D341Med (cell line): ENCODE results near the gene ZKSCAN3.
"Not testable (repeated sequence)": the region's sequence is repeated elsewhere in the genome, so short reads cannot be mapped to it uniquely, and the experiment has no call there.

Experiments
- DNase-seq: peaks from one replicate; pipeline ENCODE4 v3.0.0; 2012; ENCODE audit warnings: low spot score

ZKSCAN3 gene

DNA sequence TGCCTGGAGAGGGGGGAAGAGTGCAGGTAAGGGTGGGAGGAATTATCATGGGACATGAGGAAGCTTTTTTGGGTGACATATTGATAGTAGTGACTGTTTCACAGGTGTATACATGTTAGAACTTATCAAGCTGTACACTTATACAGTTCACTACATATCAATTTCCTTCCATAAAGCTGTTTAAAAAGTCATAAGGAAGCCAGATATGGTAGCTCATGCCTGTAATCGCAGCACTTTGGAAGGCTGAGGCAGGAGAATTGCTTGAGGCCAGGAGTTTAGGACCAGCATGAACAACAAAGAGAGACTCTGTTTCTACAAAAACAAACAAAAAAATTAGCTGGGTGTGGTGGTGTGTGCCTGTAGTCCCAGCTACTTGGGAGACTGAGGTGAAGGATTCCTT, 28.1 kb downstream of the ZKSCAN3 start:
- no peak for DNase-seq

DNA sequence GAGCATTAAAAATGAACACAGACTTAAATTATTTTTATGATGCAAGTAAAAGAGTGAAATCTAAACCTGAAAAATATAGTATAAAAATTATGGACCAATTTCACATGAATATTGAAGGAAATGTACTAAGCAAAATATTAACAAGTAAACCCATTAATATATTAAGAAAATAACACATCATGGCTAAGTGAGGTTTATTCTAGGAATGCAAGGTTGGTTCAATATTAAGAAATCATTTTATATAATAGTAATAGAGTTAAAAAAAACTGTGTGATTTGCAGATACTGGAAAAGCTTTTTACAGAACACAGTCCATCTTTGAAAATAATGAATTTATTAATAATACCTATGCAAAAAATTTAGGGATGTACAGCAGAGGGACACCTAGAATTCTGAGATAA, 28.9 kb downstream of the ZKSCAN3 start:
- no peak for DNase-seq

DNA sequence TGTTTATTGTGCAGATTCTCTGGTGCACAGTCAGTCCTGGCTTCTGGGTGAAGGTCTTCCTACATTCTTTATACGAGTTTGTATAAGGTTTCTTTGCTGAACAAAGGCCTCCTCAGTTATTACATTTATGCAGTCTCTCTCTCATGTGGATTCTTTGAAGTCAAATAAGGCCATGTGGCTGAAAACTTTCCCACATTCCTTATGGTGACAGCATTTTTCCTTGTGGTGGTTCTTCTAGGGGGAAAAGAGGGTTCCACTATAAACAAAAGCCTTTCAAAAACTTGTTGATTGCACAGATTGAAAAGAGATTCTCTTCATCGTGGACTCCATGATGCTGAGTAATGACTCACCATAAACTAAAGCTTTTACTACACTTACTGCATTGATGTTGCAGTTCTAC, 30.6 kb downstream of the ZKSCAN3 start:
- no peak for DNase-seq

DNA sequence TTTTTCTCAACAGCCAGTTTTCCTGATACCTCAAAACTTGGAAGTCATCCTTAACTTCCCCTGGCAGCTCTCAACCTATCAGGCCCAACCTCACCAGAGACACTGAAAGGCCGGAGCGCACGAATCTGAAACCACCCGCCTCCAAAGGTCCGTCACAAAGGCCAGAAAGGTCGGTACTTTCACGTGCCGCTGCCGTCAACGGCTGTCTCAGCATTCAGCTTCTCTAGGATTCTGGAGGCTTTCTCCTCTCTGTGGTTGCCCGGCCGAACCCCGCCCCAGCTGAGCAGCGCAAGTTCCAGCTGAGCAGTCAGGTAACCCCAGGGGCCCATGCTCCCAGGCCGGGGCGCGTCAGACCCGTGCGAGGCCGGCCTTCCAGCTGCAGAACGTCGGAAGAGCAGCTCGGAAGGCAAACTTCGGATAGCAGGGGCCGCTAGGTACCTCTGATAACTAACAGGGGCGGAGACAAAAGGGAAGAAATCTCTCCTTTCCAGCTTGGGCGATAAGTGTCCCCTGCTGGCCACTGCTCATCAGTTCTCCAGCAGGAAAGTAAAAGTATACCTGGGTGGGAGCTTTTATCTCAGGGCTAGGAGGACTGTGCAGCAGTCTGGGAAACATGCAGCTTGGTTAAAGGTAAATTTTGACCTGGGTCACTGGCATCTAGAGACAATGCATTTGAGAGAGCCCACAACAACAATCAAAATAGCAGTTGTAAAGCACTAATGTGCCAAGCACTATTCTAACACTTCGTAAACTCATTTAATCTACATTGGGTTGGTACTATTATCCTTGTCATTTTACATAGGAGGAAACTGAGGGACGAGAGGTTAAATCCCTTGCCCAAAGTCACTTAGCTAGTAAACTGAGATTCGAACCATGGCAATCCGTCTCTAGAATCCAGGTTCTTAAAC, 33.7 kb downstream of the ZKSCAN3 start:
- peak; percentile 78 for DNase-seq

DNA sequence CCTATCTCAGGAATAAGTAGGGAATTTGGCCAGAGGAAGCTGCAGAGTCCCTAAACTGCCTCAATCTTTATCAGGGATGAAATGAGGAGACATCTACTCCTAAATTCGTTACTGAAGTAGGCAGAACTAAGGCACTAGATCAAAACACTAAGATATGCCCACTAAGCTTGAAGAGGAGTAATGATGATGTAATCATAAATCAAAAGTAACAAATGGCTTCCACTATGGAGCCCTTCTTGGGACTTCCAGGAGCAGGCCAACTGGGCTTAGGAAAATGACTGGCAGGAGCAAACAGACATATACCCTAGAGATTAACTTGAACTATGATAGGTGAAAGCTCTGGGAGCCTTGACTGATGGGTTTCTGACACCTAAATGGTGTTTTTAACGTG, 34.4 kb downstream of the ZKSCAN3 start:
- DNase-seq: no peak

DNA sequence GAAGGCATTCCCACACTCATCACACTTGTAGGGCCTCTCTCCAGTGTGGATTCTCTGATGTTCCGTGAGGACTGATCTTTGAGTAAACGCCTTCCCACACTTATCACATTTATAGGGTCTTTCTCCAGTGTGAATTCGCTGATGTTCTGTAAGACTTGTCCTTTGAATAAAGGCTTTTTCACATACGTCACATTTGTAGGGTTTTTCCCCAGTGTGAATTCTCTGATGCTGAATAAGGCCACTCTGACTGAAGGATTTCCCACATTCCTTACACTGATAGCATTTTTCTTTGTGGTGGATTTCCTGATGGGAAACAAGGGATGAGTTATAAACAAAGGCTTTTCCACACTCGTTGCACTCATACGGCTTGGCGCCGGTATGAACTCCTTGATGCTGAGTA, 40.9 kb downstream of the ZKSCAN3 start:
- DNase-seq: no peak

DNA sequence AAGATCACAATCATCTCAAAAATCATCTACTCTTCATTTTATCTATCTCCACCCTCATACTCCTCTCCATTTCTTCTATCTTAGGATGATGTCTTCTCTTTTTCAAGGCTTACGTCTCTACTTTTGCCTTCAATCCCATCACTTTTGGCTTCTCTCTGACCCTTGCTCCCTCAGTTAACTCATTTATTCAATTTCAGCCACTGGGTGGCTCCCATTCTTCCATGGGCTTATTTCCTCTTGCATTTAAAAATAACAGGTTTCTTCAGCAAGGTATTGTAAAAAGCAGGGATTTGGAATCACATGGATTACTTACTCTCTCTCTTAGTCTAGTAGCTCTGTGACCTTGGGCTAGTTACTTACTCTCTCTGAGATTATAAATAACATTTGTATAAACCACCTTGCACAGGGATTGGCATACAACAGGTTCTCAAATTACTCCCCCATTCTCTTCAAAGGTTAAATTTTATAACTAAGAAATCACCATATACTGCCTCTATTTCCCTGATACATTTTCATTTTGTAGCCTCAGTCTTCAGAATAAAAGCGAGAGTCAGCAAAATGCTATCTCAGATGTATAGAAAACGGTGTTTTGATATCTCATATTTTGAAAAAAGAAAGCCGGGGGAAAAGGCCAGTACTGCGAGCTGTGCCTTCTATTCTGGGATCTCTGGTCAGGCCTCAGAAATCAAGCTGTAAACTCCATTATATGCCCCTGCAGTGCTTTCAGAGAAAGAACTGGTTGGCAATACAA, 44.3 kb downstream of the ZKSCAN3 start:
- no peak for DNase-seq

DNA sequence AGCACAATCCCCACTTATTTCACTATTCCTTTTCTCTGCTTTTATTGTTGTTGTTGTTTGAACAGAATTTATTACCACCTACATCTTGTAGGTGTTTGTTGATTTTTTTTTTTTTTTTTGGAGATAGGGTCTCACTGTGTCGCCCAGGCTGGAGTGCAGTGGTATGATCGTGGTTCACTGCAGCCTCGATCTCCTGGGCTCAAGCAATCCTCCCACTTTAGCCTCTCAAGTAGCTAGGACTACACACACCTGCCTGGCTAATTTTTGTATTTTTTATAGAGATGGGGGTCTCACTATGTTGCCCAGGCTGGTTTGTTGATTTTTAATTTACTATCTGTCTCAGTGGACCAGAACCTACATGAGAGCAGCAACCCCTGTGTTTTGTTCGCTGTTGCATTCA, 46.2 kb downstream of the ZKSCAN3 start:
- no peak for DNase-seq

DNA sequence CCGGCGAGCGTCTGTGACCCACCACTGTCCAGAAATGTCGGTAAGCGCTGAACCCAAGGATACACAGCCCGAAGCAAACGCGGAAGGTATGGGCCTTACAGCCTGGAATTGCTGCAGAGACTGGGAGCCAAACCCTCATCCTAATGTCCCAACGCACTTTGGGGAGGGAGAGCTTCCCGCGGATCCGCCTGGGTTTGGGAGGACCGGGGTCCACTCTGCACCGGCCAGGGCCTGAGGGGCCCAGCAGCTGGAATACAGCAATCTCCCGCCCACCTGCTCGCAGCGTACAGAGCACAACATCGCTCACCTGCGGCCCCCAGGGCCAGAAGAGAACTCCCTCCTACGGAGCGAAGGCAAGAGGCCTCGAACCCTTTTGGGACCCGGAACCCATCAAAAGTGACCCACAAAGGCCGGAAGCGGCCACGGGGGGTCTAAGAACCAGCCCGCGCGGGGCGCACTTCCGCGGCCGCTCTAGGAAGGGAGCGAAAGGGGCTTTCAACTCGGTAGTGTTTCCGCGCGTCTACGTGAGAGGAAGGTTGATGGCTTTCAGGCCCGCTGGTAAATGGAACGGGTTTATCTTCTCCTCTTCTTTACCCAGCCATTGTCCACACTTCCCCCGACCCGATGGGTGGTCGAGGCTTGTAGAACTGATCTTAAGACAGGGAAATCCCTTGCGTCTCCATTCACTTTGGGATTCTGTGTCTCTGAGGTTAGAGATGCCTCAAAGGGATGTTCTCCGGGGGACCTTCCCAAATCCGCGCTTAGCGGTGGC, 49.8 kb downstream of the ZKSCAN3 start, which contains the start of gene ZSCAN12:
Gene ZSCAN12, minus strand, starts transcription at position 398 of the 772 bp plus-strand sequence. CDS start 1,342 bp downstream, outside the sequence.
- peak; percentile 90 for DNase-seq

DNA sequence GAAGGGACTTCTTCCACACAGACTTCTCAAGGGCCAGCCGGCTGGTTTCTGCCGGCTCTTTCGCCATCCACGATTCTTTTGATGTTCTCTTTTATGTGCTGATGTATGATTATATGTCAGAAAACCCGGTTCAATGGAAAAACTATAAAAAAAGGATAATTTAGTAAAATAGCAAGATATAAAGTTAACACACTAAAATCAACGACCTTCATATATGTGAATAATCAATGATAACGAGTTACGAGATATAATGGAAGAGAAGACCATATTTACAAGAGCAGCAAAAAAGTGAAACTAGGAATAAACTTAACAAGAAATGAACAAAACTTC, 50.3 kb downstream of the ZKSCAN3 start:
- DNase-seq: no peak

DNA sequence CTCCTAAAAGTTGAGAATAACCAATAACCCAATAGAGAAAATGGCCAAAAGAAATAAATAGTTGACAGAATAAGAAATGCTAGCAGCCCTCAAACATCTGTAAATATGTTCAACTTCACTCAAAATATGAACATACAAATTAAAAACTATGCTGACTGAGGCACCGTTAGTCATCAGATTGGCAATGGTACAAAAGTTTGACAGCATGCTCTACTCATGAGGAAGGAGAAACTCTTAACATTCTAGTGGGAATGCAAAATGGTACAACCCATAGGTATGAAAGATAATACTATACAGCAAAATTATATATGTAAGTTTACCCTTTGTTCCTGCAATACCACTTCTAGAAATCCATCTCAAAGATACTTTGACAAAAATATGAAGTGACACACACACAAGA, 51.4 kb downstream of the ZKSCAN3 start:
- no peak for DNase-seq

DNA sequence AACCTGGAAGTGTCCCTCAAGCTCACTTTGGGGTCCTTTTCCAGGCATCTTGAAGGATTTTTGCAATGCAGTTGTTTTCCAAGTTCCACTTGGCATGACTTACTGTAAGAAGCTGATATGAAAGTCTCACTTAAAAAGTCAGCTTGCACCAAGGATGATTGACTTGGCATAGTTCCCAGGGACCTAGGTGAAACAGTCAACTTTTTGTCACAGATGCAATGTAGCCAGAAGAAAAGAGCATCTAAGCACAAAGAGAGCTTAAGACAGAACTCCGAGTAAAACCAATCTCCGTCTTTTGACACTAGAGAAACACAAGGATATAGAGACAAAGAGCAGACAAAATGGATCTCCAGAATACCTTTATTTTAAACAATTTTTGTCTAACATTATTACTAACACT, 52.5 kb downstream of the ZKSCAN3 start:
- DNase-seq: no peak

DNA sequence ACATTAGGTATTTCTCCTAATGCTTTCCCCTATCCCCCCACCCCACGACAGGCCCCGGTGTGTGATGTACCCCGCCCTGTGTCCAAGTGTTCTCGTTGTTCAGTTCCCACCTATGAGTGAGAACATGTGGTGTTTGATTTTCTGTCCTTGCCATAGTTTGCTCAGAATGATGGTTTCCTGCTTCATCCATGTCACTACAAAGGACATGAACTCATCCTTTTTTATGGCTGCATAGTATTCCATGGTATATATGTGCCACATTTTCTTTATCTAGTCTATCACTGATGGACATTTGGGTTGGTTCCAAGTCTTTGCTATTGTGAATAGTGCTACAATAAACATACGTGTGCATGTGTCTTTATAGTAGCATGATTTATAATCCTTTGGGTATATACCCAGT, 54.2 kb downstream of the ZKSCAN3 start:
- DNase-seq: not testable (repeated sequence)

DNA sequence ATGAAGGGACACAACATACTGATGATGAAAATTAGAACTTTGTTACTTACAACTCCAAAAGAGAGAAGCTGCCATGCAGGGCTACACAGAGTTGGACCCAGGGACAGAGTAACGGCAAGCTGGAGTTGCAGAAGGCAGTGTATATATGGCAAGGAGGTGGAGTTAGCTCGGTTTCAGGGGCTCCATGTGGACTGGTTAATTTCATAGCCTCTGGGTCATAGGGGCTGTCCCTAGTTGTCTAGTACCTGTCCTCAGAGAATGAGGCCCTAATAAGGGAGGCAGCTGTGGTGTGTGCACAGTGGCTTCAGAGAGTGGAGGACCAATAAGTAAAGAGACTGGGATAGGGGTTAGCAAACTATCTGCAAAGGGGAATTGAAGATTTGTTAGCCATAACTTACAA, 57.7 kb downstream of the ZKSCAN3 start:
- DNase-seq: no peak

DNA sequence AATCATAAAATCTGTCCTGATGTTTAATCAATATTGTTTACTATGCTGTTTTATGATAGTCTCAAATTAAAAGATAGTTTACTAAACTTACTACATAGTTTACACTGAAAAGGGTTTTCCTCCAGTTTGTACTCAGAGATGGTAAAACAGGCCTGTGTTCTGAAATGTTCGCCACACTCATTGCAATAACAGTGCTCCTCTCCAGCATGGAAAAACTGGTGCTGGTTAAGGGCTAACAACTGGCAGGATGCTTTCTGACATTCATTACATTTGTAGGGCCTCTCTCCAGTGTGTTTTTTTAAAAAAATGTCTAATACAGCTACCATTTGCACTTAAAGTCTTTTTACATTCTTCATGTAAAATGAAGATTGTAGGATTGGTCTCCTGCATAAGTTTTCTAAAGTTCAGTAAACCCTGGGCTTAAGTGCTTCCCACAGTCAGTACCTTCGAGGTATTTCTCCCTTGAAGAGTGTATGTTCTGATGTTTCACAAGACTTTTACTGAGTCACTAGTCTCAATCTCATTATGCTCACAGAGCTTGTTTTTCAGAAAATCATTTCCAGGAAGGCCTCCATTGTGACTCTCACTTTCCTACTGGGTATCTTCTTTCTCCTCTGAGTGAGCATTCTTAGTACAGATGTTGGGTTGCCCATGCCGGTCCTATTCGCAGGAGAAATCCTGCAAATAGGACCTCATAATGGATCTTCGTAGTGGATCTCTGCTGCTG, 58.5 kb downstream of the ZKSCAN3 start:
- no peak for DNase-seq

DNA sequence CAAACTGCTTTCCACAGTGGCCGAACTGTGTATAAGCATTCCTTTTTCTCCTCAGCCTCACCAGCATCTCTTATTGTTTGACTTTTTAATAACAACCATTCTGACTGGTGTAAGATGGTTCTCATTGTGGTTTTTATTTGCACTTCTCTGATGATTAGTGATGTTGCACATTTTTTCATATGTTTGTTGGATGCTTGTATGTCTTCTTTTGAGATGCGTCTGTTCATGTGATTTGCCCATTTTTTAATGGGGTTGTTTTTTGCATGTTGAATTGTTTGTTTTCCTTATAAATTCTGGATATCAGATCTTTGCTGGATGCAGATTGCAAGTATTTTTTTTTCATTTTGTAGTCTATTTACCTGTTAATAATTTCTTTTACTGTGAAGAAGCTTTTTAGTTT, 61.0 kb downstream of the ZKSCAN3 start:
- no peak for DNase-seq

DNA sequence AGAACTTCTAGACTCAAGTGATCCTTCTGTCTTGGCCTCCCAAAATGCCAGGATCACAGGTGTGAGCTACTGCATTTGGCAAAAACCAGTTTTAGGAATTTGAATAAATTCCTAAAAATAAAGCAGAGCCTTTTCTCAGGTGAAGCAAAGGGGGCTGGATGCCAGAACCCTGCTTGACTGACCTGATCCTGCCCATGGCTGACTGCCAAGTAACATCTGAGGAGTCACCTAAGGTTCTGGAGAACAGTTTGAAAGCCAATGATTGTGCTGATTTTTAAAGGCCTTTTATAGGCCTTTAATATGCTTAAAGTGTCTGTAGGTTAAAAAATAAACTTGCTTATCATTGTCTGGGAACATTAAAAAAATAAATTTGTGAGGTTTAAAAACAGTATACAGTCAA, 63.9 kb downstream of the ZKSCAN3 start:
- DNase-seq: no peak
